Measurements from ENCODE around the gene MDM4.

DNA sequence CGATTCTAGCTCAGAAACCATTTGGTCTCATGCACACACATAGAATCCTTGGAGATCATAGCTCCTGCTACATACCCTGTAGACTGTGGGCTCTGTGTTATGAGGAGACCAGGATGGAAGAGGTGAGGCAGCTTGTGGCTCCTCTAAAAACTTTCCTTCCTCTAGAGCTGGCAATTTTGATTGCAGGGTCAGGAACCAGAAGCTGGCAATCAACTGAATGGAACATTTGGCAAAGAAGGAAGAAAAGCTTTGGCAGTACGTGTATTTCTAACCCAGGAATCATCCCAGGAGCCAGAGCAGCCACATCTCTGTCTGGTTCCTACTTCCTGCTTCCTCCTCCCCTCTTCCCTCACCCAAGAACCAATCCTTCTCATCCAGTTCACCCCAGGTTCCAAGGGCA is 37.3 kb upstream of the MDM4 start:
- TF ChIP-seq, protein P1, sequence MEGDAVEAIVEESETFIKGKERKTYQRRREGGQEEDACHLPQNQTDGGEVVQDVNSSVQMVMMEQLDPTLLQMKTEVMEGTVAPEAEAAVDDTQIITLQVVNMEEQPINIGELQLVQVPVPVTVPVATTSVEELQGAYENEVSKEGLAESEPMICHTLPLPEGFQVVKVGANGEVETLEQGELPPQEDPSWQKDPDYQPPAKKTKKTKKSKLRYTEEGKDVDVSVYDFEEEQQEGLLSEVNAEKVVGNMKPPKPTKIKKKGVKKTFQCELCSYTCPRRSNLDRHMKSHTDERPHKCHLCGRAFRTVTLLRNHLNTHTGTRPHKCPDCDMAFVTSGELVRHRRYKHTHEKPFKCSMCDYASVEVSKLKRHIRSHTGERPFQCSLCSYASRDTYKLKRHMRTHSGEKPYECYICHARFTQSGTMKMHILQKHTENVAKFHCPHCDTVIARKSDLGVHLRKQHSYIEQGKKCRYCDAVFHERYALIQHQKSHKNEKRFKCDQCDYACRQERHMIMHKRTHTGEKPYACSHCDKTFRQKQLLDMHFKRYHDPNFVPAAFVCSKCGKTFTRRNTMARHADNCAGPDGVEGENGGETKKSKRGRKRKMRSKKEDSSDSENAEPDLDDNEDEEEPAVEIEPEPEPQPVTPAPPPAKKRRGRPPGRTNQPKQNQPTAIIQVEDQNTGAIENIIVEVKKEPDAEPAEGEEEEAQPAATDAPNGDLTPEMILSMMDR (conservative IDR thresholded peaks at IDR 0.05 in 1 of 2, IDR thresholded peaks at IDR 0.05 in 1 of 2; ENCODE audit: extremely low read depth in 1 of 2, insufficient read depth in 1 of 2, low read depth in 1 of 2, low read length in 2 of 2), result no peak
- no peak for TF ChIP-seq EZH2 (IDR thresholded peaks at IDR 0.05; ENCODE audit: borderline replicate concordance, low read length)
